A673 (cell line): ENCODE data around the gene BDNF.

Experiments
- EZH2 ChIP-seq: fragments of 200-600 bp; sonication (generic); IDR thresholded peaks from 2 replicates; pipeline ENCODE4 v1.6.1; 2017; ENCODE audit warnings: borderline replicate concordance, low read depth, mild to moderate bottlenecking, mixed read lengths, antibody characterized with exemption, low read length; ENCODE audit not compliant: poor library complexity, severe bottlenecking
- TF ChIP-seq, protein P1 (sequence below): fragments of 300-800, 200-600 bp; sonication (generic); conservative IDR thresholded peaks from 2 replicates; pipeline ENCODE4 v1.5.1; 2017; ENCODE audit warnings: low read depth, mild to moderate bottlenecking, antibody characterized with exemption, low read length, moderate library complexity, mixed read lengths

DNA sequence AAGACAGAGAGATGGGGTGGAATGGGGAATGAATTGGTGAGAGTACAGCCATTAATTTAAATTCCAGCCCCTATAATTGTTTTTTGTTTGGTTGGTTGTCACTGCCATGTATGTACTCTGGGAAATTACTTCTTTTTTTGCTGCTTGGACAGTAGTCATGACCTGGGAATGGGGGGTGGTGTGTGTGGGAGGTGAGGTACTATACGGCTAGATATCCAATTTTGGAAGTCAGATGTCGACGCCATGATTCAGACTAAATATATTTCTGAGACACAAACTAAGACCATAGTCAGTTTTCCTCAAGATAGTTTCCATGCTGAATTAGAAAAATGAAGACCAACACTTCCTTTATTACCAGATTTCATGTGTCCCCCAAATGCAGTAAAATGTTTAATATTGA lies 7.4 kb upstream of the BDNF start:
- TF ChIP-seq, protein P1, sequence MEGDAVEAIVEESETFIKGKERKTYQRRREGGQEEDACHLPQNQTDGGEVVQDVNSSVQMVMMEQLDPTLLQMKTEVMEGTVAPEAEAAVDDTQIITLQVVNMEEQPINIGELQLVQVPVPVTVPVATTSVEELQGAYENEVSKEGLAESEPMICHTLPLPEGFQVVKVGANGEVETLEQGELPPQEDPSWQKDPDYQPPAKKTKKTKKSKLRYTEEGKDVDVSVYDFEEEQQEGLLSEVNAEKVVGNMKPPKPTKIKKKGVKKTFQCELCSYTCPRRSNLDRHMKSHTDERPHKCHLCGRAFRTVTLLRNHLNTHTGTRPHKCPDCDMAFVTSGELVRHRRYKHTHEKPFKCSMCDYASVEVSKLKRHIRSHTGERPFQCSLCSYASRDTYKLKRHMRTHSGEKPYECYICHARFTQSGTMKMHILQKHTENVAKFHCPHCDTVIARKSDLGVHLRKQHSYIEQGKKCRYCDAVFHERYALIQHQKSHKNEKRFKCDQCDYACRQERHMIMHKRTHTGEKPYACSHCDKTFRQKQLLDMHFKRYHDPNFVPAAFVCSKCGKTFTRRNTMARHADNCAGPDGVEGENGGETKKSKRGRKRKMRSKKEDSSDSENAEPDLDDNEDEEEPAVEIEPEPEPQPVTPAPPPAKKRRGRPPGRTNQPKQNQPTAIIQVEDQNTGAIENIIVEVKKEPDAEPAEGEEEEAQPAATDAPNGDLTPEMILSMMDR = no peak
- no peak for TF ChIP-seq EZH2
